Neural progenitor cell (in vitro differentiated cells): ENCODE measurements around the gene CASP4.

Experiments used
- EZH2 ChIP-seq: fragments of 200-600 bp; sonication (generic); IDR thresholded peaks from 2 replicates; pipeline ENCODE4 v1.6.1; 2017; ENCODE audit warnings: antibody characterized with exemption, mild to moderate bottlenecking, moderate library complexity
- EZH2phosphoT487 ChIP-seq: fragments of 200-600 bp; sonication (generic); IDR thresholded peaks from 2 replicates; pipeline ENCODE4 v1.6.1; 2017; ENCODE audit warnings: antibody characterized with exemption
- TF ChIP-seq, protein P1 (sequence below): fragments of 200-600 bp; sonication (generic); IDR thresholded peaks from 2 replicates; pipeline ENCODE4 v1.5.1; 2017; ENCODE audit warnings: antibody characterized with exemption, mild to moderate bottlenecking

- TF ChIP-seq EZH2phosphoT487 (no peak), EZH2 (no peak)
- TF ChIP-seq, protein P1, sequence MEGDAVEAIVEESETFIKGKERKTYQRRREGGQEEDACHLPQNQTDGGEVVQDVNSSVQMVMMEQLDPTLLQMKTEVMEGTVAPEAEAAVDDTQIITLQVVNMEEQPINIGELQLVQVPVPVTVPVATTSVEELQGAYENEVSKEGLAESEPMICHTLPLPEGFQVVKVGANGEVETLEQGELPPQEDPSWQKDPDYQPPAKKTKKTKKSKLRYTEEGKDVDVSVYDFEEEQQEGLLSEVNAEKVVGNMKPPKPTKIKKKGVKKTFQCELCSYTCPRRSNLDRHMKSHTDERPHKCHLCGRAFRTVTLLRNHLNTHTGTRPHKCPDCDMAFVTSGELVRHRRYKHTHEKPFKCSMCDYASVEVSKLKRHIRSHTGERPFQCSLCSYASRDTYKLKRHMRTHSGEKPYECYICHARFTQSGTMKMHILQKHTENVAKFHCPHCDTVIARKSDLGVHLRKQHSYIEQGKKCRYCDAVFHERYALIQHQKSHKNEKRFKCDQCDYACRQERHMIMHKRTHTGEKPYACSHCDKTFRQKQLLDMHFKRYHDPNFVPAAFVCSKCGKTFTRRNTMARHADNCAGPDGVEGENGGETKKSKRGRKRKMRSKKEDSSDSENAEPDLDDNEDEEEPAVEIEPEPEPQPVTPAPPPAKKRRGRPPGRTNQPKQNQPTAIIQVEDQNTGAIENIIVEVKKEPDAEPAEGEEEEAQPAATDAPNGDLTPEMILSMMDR: peak; percentile 77
Observed at GRCh38 chr11:105000797-105001196, 32.4 kb upstream of the CASP4 start.
